ENCODE measurements around the gene CTAGE4. TPM values are rescaled to one million over a fixed set of nuclear protein-coding genes. Genes with fewer than 3 reads are reported as not detected.
"Not testable (repeated sequence)": the region's sequence is repeated elsewhere in the genome, so short reads cannot be mapped to it uniquely, and the experiment has no call there.

CTAGE4 gene
- total RNA-seq, 1 donor from 2014 or later: 1.2 TPM

DNA sequence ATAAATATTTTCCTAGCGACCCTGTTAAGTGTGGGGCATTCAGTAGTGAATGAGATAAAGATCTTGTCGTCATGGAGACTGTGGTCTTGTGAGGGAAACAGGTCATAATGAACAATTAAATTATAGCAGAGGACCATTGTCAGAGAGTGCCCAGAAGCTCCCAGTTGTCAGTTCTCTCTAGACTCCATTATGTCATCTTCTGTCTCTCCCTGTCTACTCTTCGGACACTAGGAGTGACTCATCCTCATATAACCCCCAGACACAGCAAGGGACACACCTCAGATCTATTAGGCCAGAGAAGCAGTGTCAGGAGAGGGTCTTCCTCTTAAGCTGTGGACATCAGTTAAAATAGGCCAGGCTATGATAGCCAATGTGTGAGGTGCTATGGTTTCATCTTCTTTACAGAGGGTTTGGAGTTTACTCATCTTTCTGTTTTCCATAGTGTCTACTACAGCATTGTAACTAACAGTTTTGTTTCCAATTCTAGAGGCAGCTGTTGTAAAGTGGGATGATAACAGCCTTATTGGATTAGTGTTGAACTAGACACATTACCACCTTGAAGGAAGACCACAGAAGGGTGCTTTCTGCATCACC lies 5.4 kb downstream of the CTAGE4 start:
- H3K27me3 Mint-ChIP-seq (ENCODE audit: low read depth); H3K36me3 Mint-ChIP-seq (ENCODE audit: low read depth); H3K27ac Mint-ChIP-seq; H3K4me3 Mint-ChIP-seq (ENCODE audit: low read depth); DNase-seq (ENCODE audit: low spot score); H3K4me1 Mint-ChIP-seq (ENCODE audit: low read depth); H3K9me3 Mint-ChIP-seq; intact Hi-C loops (cut with micrococcal nuclease): not testable (repeated sequence)

DNA sequence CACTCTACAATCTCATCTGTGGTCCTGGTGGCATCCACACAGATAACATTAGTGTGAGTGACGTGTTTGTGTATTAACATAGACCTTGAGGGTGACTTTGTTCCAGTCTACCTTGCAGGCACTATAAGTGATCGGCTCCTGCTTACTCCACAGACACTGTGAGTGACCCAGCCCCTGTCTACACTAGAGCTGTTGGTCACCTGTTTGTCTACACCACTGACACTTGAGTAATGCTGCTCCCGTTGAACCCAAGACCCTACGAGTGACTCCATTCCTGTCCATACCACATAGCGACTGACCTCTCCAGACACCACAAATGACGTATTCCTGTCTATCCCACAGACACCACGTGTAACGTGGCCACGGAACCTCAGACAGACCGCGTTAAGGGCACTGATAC lies 10.5 kb downstream of the CTAGE4 start:
- intact Hi-C loops (cut with micrococcal nuclease); H3K9me3 Mint-ChIP-seq; H3K27me3 Mint-ChIP-seq (ENCODE audit: low read depth); DNase-seq (ENCODE audit: low spot score); H3K36me3 Mint-ChIP-seq (ENCODE audit: low read depth); H3K4me1 Mint-ChIP-seq (ENCODE audit: low read depth); H3K27ac Mint-ChIP-seq; H3K4me3 Mint-ChIP-seq (ENCODE audit: low read depth): not testable (repeated sequence)

DNA sequence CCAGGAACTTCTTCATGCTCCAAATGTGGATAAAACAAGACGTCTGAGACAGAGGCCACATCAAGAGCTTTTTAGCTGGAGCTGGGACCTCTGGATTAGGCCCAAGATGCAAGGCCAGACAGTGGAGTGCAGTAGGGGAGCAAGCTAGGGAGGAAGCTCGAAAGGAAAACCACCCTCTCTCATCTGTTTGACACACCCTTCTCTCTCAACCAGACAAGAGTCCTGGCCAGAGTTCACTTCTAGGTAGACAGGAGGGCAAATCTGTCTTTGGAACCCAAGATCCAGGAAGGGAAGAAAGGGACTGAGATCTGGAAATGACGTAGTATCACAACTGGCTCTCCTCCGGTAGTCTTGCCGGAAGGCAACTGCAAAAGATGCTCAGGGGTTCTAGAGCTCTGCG lies 11.2 kb downstream of the CTAGE4 start:
- not testable (repeated sequence) for DNase-seq (ENCODE audit: low spot score); H3K27me3 Mint-ChIP-seq (ENCODE audit: low read depth)

GRCh38 chr7:144195212-144195872 lies 12.1 kb downstream of the CTAGE4 start, which contains the start of gene ARHGEF35:
TSS of gene ARHGEF35 (minus strand) at chr7:144195833. CDS start at chr7:144188383, 7,450 bp downstream.
- H3K27ac Mint-ChIP-seq; H3K36me3 Mint-ChIP-seq (ENCODE audit: low read depth); DNase-seq (ENCODE audit: low spot score); intact Hi-C loops (cut with micrococcal nuclease); H3K27me3 Mint-ChIP-seq (ENCODE audit: low read depth); H3K9me3 Mint-ChIP-seq; H3K4me1 Mint-ChIP-seq (ENCODE audit: low read depth): not testable (repeated sequence)
- peak within 1 kb of the TSS; percentile 67 for H3K4me3 Mint-ChIP-seq (ENCODE audit: low read depth)

More for the DNA sequence above, 11.2 kb downstream of the CTAGE4 start:
- H3K9me3 Mint-ChIP-seq; H3K4me1 Mint-ChIP-seq (ENCODE audit: low read depth); H3K36me3 Mint-ChIP-seq (ENCODE audit: low read depth); H3K4me3 Mint-ChIP-seq (ENCODE audit: low read depth); intact Hi-C loops (cut with micrococcal nuclease); H3K27ac Mint-ChIP-seq: not testable (repeated sequence)

DNA sequence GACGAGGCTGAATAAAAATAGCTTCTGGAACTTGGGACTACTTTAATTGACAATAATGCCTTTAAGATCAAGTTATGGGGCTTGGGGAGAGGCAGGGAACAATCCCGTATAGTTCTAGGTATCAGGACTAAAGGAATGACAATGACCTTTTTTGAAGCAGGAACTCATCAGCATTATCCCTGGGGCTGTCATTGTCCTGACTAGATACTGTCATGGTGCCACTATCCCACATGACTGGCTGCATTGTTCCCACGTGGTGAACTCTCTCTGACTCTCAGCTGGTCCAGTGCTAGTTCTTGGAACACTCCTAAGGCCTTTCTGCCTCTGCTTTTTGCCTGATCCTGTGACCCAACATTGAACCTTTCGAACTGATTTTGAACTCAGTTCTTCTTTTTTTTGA lies 15.7 kb downstream of the CTAGE4 start:
- H3K4me3 Mint-ChIP-seq (ENCODE audit: low read depth); H3K9me3 Mint-ChIP-seq; H3K36me3 Mint-ChIP-seq (ENCODE audit: low read depth); H3K4me1 Mint-ChIP-seq (ENCODE audit: low read depth); H3K27me3 Mint-ChIP-seq (ENCODE audit: low read depth); H3K27ac Mint-ChIP-seq; intact Hi-C loops (cut with micrococcal nuclease); DNase-seq (ENCODE audit: low spot score): not testable (repeated sequence)

GRCh38 chr7:144201978-144202377 lies 18.7 kb downstream of the CTAGE4 start:
- H3K4me3 Mint-ChIP-seq (ENCODE audit: low read depth); H3K36me3 Mint-ChIP-seq (ENCODE audit: low read depth); intact Hi-C loops (cut with micrococcal nuclease); H3K27me3 Mint-ChIP-seq (ENCODE audit: low read depth); H3K9me3 Mint-ChIP-seq; H3K4me1 Mint-ChIP-seq (ENCODE audit: low read depth); H3K27ac Mint-ChIP-seq; DNase-seq (ENCODE audit: low spot score): not testable (repeated sequence)

DNA sequence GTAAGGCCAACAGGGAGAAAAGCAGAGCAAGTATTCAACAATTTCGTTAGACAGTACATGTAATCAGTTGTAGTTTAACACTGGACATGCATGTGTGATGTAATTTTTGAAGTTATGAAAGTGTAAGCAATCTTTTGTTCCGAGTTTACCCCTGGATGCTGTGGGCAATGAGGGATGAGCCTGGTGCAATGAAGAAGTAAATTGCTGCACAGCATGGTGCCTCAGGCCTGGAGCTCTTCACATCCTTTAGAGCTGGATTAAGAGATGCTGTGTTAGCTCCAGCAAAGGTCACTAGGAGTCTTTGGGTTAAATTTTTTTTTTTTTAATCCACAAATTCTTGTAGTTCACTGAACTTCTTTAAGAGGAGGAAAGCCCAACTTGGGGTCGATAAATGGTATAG lies 19.8 kb downstream of the CTAGE4 start:
- DNase-seq (ENCODE audit: low spot score); H3K4me3 Mint-ChIP-seq (ENCODE audit: low read depth); H3K4me1 Mint-ChIP-seq (ENCODE audit: low read depth); intact Hi-C loops (cut with micrococcal nuclease); H3K27me3 Mint-ChIP-seq (ENCODE audit: low read depth); H3K27ac Mint-ChIP-seq; H3K36me3 Mint-ChIP-seq (ENCODE audit: low read depth); H3K9me3 Mint-ChIP-seq: not testable (repeated sequence)

GRCh38 chr7:144205306-144205705 lies 22.0 kb downstream of the CTAGE4 start:
- H3K27me3 Mint-ChIP-seq (ENCODE audit: low read depth); intact Hi-C loops (cut with micrococcal nuclease): not testable (repeated sequence)

DNA sequence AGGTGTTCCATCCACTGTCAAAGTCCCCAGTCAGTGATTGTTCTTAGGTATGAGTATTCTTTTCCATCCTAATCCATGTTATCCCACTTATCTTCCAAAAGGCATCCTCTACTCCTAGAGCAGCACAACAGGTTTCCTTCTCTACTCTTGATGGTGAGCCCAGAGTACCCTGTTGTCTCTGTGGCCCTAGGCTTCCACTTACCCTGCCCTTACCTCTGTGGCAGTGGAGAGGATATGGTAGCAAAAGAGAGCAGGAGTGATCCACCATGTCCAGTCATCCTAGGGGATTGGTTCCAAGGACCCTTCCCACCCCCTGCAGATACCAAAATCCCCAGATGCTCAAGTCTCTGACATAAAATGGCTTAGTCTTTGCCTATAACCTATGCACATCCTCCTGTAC lies 33.9 kb downstream of the CTAGE4 start:
- not testable (repeated sequence) for H3K4me1 Mint-ChIP-seq (ENCODE audit: low read depth)

More at GRCh38 chr7:144205306-144205705, 22.0 kb downstream of the CTAGE4 start:
- H3K4me3 Mint-ChIP-seq (ENCODE audit: low read depth); H3K4me1 Mint-ChIP-seq (ENCODE audit: low read depth); H3K9me3 Mint-ChIP-seq; H3K36me3 Mint-ChIP-seq (ENCODE audit: low read depth); DNase-seq (ENCODE audit: low spot score); H3K27ac Mint-ChIP-seq: not testable (repeated sequence)

DNA sequence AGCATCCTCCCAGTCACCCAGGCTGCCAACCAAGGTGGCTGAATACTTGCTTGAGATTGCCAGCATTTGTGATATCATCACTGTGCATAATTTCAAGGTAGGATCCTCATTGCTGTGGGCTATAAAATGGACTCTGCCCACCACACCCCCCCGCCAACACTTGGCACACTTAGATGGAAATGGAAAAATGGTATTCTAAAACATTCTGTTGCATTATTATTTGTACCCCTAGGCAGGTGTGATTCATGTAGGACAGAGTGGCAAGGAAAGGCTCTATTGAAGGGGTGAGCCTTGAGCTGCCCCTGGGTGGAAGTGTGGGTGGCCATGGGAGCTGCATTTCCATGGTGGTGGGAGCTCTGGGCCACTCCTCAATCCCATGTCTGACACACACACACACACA lies 35.3 kb downstream of the CTAGE4 start:
- DNase-seq (ENCODE audit: low spot score); intact Hi-C loops (cut with micrococcal nuclease); H3K4me1 Mint-ChIP-seq (ENCODE audit: low read depth); H3K27ac Mint-ChIP-seq; H3K36me3 Mint-ChIP-seq (ENCODE audit: low read depth); H3K27me3 Mint-ChIP-seq (ENCODE audit: low read depth); H3K9me3 Mint-ChIP-seq; H3K4me3 Mint-ChIP-seq (ENCODE audit: low read depth): not testable (repeated sequence)

More for the DNA sequence above, 33.9 kb downstream of the CTAGE4 start:
- intact Hi-C loops (cut with micrococcal nuclease); H3K36me3 Mint-ChIP-seq (ENCODE audit: low read depth); H3K27me3 Mint-ChIP-seq (ENCODE audit: low read depth); H3K9me3 Mint-ChIP-seq; DNase-seq (ENCODE audit: low spot score); H3K27ac Mint-ChIP-seq; H3K4me3 Mint-ChIP-seq (ENCODE audit: low read depth): not testable (repeated sequence)

DNA sequence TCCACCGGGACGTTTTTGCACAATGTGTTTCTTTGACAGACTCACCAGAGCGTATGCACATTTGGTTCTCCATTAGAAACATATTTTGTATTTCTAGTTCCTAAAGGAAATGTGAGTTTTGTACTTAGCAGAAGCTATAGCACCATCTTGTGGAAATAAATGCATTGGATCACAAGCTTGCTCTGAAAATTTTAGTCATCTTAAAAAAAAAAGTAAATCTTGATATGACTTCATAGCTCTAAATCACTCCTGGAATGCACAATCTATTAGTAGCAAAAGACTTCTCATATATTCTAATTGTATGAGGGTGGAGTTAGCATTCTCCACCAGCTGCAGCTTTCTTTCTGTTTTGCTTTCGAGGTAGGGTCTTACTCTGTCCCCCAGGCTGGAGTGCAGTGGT lies 35.9 kb downstream of the CTAGE4 start:
- intact Hi-C loops (cut with micrococcal nuclease); H3K27me3 Mint-ChIP-seq (ENCODE audit: low read depth); H3K27ac Mint-ChIP-seq; H3K36me3 Mint-ChIP-seq (ENCODE audit: low read depth); H3K4me1 Mint-ChIP-seq (ENCODE audit: low read depth); DNase-seq (ENCODE audit: low spot score); H3K9me3 Mint-ChIP-seq; H3K4me3 Mint-ChIP-seq (ENCODE audit: low read depth): not testable (repeated sequence)

DNA sequence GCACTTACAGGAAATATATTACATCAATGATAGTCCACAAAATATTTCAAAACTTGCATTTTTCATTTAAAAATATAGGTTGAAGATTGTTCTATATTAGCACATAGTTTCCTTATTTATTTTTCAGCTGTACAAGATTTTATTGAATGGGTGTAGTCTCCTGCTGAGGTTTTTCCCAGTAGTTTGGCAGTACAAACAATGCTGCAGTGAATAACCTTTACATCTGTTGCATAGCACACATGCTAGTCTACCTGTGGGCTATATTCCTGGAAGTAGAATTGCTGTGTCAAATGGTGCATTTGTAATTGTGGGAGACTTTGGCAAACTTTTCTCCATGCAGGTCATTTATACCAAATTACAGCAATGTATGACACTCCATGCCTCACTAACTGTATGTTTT lies 37.3 kb downstream of the CTAGE4 start:
- H3K36me3 Mint-ChIP-seq (ENCODE audit: low read depth); H3K27ac Mint-ChIP-seq; H3K9me3 Mint-ChIP-seq; H3K27me3 Mint-ChIP-seq (ENCODE audit: low read depth); H3K4me1 Mint-ChIP-seq (ENCODE audit: low read depth); H3K4me3 Mint-ChIP-seq (ENCODE audit: low read depth); DNase-seq (ENCODE audit: low spot score); intact Hi-C loops (cut with micrococcal nuclease): not testable (repeated sequence)

DNA sequence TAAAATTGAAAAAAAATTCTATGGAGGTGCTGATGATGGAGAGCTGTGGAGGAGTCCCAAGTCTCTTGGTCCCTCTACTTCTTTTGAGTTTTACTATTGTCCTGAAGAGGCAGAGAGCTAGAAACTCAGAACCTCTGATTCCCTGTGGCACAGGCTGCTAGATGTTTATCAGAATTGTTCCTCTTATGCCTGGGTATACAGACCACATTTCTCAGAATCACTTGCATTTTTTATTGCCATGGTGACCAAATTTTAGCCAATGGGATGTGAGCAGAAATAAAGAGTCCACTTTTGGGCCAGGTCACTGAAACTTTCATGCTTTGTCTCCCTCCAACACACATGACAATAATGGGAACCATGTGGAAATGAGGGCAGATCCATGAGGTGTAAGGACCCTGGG lies 40.4 kb downstream of the CTAGE4 start:
- H3K27me3 Mint-ChIP-seq (ENCODE audit: low read depth); DNase-seq (ENCODE audit: low spot score); H3K4me1 Mint-ChIP-seq (ENCODE audit: low read depth); H3K36me3 Mint-ChIP-seq (ENCODE audit: low read depth); H3K27ac Mint-ChIP-seq; intact Hi-C loops (cut with micrococcal nuclease); H3K4me3 Mint-ChIP-seq (ENCODE audit: low read depth); H3K9me3 Mint-ChIP-seq: not testable (repeated sequence)
